Activated T-cell treated with anti-CD3 and anti-CD28 coated beads for 24 hours (primary cell): ENCODE data around the gene WIZ.
"Not testable (repeated sequence)": the region's sequence is repeated elsewhere in the genome, so short reads cannot be mapped to it uniquely, and the experiment has no call there.

Experiments
- DNase-seq: peaks from one replicate; pipeline ENCODE4 v3.0.0-alpha.2; 2020; ENCODE audit warnings: low read depth

Gene WIZ

GRCh38 chr19:15403151-15403531 is 46.6 kb downstream of the WIZ start:
- DNase-seq: no peak

GRCh38 chr19:15402411-15403150 is 47.2 kb downstream of the WIZ start:
- no peak for DNase-seq

- DNase-seq: no peak
Observed at GRCh38 chr19:15401397-15401710, 48.4 kb downstream of the WIZ start.

GRCh38 chr19:15400521-15401396 is 49.0 kb downstream of the WIZ start:
- no peak for DNase-seq

GRCh38 chr19:15399635-15400034 is 50.1 kb downstream of the WIZ start:
- DNase-seq: no peak

- no peak for DNase-seq
Observed at GRCh38 chr19:15399234-15399515, 50.6 kb downstream of the WIZ start.

GRCh38 chr19:15398501-15399233 is 51.1 kb downstream of the WIZ start:
- no peak for DNase-seq

GRCh38 chr19:15397782-15398181 is 52.0 kb downstream of the WIZ start:
- DNase-seq: no peak

GRCh38 chr19:15397236-15397635 is 52.5 kb downstream of the WIZ start:
- DNase-seq: no peak

GRCh38 chr19:15396436-15396835 is 53.3 kb downstream of the WIZ start:
- no peak for DNase-seq

- DNase-seq: not testable (repeated sequence)
Observed at GRCh38 chr19:15395251-15395650, 54.5 kb downstream of the WIZ start.

GRCh38 chr19:15394426-15394825 is 55.3 kb downstream of the WIZ start:
- no peak for DNase-seq

- no peak for DNase-seq
Observed at GRCh38 chr19:15393963-15394362, 55.8 kb downstream of the WIZ start.

GRCh38 chr19:15390814-15391213 is 58.9 kb downstream of the WIZ start:
- DNase-seq: no peak

GRCh38 chr19:15381864-15382263 is 67.9 kb downstream of the WIZ start:
- no peak for DNase-seq

- DNase-seq: no peak
Observed at GRCh38 chr19:15381429-15381828, 68.3 kb downstream of the WIZ start.

GRCh38 chr19:15379999-15380647 is 69.6 kb downstream of the WIZ start:
- DNase-seq: no peak

GRCh38 chr19:15379083-15379998 is 70.4 kb downstream of the WIZ start, which contains the start of gene AKAP8:
AKAP8 (minus strand) TSS chr19:15379787; CDS start chr19:15379731, 56 bp downstream.
- peak; percentile 97 for DNase-seq

GRCh38 chr19:15378534-15379082 is 71.1 kb downstream of the WIZ start:
- peak; percentile 40 for DNase-seq

- DNase-seq: no peak
Observed at GRCh38 chr19:15374796-15375440, 74.8 kb downstream of the WIZ start.
